Epithelial cell of esophagus (primary cell): ENCODE data around the gene AKAP7.

Source experiments
- DNase-seq: peaks from one replicate; pipeline ENCODE4 v3.0.0; 2010; ENCODE audit warnings: low read depth
- H3K4me3 ChIP-seq: 2 replicates; pipeline ENCODE4 v1.5.1; 2011; ENCODE audit warnings: mild to moderate bottlenecking, low read length, control low read depth
- TF ChIP-seq, protein P1 (sequence below): IDR thresholded peaks from 2 replicates; pipeline ENCODE4 v1.5.1; 2011; ENCODE audit warnings: low read depth, mild to moderate bottlenecking, low read length, control low read depth, inconsistent platforms; ENCODE audit not compliant: insufficient read depth; ENCODE audit errors: missing control alignments

AKAP7 gene

DNA sequence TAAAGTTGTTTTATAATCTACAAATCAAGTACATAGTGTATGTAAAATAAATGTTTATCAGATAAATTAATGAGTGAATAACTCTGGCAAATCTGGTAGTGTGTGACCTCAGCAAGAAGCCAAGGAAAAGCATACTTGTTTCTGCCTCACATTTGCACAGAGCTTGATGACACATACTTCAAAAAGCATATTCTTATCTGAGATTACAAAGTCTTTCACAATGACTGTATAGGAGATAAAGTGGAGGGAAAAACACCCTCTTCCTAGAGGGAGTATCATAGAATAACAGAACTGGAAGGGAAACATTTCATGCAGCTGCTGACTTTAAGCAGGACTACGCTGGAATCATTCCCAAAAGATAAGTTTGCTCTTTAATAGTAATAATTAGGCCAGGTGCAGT, 28.1 kb upstream of the AKAP7 start:
- peak; percentile 25 for DNase-seq
- TF ChIP-seq, protein P1, sequence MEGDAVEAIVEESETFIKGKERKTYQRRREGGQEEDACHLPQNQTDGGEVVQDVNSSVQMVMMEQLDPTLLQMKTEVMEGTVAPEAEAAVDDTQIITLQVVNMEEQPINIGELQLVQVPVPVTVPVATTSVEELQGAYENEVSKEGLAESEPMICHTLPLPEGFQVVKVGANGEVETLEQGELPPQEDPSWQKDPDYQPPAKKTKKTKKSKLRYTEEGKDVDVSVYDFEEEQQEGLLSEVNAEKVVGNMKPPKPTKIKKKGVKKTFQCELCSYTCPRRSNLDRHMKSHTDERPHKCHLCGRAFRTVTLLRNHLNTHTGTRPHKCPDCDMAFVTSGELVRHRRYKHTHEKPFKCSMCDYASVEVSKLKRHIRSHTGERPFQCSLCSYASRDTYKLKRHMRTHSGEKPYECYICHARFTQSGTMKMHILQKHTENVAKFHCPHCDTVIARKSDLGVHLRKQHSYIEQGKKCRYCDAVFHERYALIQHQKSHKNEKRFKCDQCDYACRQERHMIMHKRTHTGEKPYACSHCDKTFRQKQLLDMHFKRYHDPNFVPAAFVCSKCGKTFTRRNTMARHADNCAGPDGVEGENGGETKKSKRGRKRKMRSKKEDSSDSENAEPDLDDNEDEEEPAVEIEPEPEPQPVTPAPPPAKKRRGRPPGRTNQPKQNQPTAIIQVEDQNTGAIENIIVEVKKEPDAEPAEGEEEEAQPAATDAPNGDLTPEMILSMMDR: no peak
- no peak overlapping the region for H3K4me3 ChIP-seq

DNA sequence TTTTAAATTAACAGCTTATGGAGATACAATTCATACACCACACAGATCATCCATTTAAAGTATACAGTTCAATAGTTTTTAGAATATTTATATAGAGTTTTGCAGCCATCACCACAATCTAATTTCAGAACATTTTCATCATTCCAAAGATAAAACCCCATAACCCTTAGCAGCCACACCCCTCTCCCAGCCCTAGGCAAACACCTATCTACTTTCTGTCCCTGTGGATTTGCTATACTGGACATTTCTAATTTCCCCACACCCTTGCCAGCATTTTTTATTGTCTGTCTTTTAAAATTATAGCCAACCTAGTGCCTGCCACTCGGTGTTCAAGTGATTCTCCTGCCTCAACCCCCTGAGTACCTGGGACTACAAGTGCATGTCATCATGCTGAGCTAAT, 23.0 kb upstream of the AKAP7 start:
- DNase-seq: no peak
- no peak overlapping the region for H3K4me3 ChIP-seq
- TF ChIP-seq, protein P1: no peak

DNA sequence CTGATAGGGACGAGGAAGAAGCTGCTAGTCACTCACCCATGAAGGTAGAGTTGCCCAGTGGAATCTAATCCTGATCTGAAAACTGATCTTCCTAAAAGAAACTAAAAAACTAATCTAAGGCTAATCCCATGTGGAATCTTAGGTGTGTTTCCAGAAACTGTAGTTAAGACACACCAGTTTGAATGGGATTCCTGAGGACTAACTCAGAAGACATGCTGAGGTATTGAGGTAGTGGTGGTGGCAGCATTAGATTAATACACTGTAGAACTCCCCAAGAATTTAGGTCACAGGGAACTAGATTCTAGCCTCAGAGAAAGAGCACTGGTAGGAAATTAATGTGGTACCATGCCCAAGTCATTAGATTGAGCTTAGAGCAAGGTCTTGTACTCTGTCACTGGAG, 19.6 kb upstream of the AKAP7 start:
- TF ChIP-seq, protein P1: no peak
- no peak overlapping the region for H3K4me3 ChIP-seq
- DNase-seq: no peak

DNA sequence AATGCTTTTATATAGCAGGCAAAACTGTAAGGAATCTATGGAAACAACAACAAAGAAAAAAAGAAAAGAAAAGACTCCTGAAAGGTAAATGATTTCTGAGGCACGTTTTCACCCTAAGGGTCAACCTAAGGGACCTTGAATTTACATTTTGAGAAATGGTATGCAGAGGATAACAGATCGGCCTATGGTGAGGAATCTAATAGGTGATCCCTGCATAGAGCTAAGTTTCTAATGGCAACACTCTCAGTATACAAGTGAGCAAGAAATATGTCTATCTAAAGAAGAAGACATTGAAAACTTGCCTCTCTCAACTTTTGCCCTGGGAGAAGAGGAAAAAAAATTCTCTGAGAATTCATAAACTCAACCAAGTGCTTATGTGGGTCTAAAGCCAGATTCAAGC, 18.9 kb upstream of the AKAP7 start:
- DNase-seq: no peak
- TF ChIP-seq, protein P1: no peak

DNA sequence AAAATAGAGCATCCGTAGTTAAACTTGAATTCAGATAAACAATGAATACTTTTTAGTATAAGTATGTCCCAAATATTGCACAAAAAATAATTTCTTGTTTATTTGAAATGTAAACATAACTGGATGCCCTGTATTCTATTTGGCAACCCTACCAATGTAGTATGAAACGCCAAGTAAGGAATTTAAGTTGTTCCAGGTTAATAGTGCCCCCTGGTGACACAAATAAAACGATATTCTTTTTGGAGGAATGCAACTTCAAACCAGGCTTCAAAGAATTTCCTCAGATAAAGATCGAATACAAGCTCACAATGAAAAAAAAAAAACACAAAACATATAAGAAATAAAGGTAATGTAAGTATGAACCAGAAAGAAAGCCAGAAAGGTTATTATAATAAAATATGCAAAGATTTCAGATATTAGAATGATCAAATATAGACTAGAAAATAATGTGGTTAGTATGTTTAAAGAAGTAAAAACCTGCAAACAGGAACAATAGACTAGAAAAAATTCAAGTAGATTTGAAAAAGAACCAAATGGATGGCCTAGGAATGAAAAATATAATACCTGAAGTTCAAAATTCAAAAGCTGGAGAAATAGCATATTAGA, 18.4 kb upstream of the AKAP7 start:
- TF ChIP-seq, protein P1: peak; percentile 39
- no peak overlapping the region for H3K4me3 ChIP-seq
- DNase-seq: peak; percentile 68

More for the DNA sequence above, 18.9 kb upstream of the AKAP7 start:
- H3K4me3 ChIP-seq: no peak overlapping the region

DNA sequence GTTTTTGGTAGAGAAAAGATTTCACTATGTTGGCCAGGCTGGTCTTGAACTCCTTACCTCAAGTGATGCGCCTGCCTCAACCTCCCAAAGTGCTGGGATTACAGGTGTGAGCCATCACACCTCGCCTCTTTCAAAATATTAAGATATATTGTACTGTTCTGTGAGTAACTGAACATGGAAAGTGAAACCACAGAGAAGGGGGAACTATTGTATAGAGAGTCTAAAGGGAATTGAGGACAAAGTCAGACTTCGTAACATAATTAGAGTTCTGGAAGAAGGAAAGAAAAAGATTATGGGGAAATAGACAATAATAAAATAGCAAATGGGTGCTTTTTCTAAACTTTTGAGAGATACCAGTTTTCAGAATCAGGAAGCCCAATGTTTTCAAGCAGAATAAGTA, 17.4 kb upstream of the AKAP7 start:
- no peak for DNase-seq
- no peak overlapping the region for H3K4me3 ChIP-seq
- TF ChIP-seq, protein P1: no peak

DNA sequence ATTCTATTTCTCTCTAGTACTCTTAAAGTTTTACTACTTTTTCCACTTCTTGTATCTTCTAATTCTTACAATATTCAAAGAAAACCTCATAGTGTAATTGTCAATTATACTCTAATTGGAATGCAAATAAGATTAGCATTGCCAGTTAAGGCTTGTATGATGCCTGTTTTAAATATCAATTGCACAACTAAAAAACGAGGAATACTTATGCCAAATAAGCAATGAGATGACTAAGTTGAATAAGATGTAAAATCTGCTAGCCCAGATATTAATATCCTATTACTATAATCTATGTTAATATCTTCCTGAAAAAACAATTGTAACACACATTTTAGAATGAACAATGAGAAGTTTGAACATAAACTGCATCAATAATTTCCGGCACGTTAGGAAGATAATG, 13.3 kb upstream of the AKAP7 start:
- H3K4me3 ChIP-seq: no peak overlapping the region
- DNase-seq: peak; percentile 17
- TF ChIP-seq, protein P1: no peak
